ENCODE measurements around the gene UNC79.

GRCh38 chr14:93747102-93747501, 316.4 kb downstream of the UNC79 start:
- no peak for TF ChIP-seq CTCF (IDR thresholded peaks at IDR 0.05)
- no peak for TF ChIP-seq POLR2A (IDR thresholded peaks at IDR 0.05)

All from heart left ventricle (tissue), 13 donors.